Measurements from ENCODE around the gene RAB31. TPM values are rescaled to one million over a fixed set of nuclear protein-coding genes. Genes with fewer than 3 reads are reported as not detected.
"Not testable (repeated sequence)": the region's sequence is repeated elsewhere in the genome, so short reads cannot be mapped to it uniquely, and the experiment has no call there.

RAB31 gene
- total RNA-seq, 1 donor from 2014 or later, result 19.7 TPM

- H3K4me1 Mint-ChIP-seq (ENCODE audit: unreplicated experiment), result peaks cover 12% of the 10 kb centered on the region
- H3K9me3 Mint-ChIP-seq, result peaks cover 8% of the 10 kb centered on the region
- DNase-seq (ENCODE audit: extremely low spot score, unreplicated experiment), result no peak
- TF ChIP-seq CTCF (conservative IDR thresholded peaks at IDR 0.05), result no peak
- no peak overlapping the region for H3K27ac Mint-ChIP-seq
- H3K4me3 Mint-ChIP-seq, result no peak overlapping the region
- H3K36me3 Mint-ChIP-seq, result peaks cover 8% of the 10 kb centered on the region
- no peaks in the 10 kb centered on the region for H3K27me3 Mint-ChIP-seq
Observed at GRCh38 chr18:9766740-9767139, 58.6 kb downstream of the RAB31 start.

GRCh38 chr18:9768071-9768691 lies 60.1 kb downstream of the RAB31 start:
- H3K4me1 Mint-ChIP-seq (ENCODE audit: unreplicated experiment), result peaks cover 20% of the 10 kb centered on the region
- not testable (repeated sequence) for H3K27me3 Mint-ChIP-seq; H3K4me3 Mint-ChIP-seq; H3K27ac Mint-ChIP-seq; DNase-seq (ENCODE audit: extremely low spot score, unreplicated experiment); H3K36me3 Mint-ChIP-seq; H3K9me3 Mint-ChIP-seq

GRCh38 chr18:9770111-9770510 lies 62.0 kb downstream of the RAB31 start:
- not testable (repeated sequence) for H3K36me3 Mint-ChIP-seq; H3K27me3 Mint-ChIP-seq; H3K9me3 Mint-ChIP-seq; H3K4me3 Mint-ChIP-seq; H3K27ac Mint-ChIP-seq; DNase-seq (ENCODE audit: extremely low spot score, unreplicated experiment)
- H3K4me1 Mint-ChIP-seq (ENCODE audit: unreplicated experiment), result peaks cover 20% of the 10 kb centered on the region

- Mint-ChIP-seq H3K9me3 (peaks cover 4% of the 10 kb centered on the region), H3K36me3 (peaks cover 4% of the 10 kb centered on the region), H3K4me3 (no peak overlapping the region), H3K4me1 (ENCODE audit: unreplicated experiment) (peaks cover 13% of the 10 kb centered on the region), H3K27me3 (no peaks in the 10 kb centered on the region), H3K27ac (no peak overlapping the region)
- peak; percentile 86 for DNase-seq (ENCODE audit: extremely low spot score, unreplicated experiment)
- peak; percentile 98 for TF ChIP-seq CTCF (conservative IDR thresholded peaks at IDR 0.05)
Observed at GRCh38 chr18:9771261-9771976, 63.3 kb downstream of the RAB31 start.

GRCh38 chr18:9771977-9772660 lies 64.0 kb downstream of the RAB31 start:
- Mint-ChIP-seq H3K27ac (no peak overlapping the region), H3K9me3 (peaks cover 4% of the 10 kb centered on the region), H3K4me3 (no peak overlapping the region), H3K27me3 (no peaks in the 10 kb centered on the region), H3K36me3 (peaks cover 4% of the 10 kb centered on the region), H3K4me1 (ENCODE audit: unreplicated experiment) (peaks cover 13% of the 10 kb centered on the region)
- no peak for TF ChIP-seq CTCF (conservative IDR thresholded peaks at IDR 0.05)
- no peak for DNase-seq (ENCODE audit: extremely low spot score, unreplicated experiment)

GRCh38 chr18:9772847-9773677 lies 65.0 kb downstream of the RAB31 start:
- no peaks in the 10 kb centered on the region for H3K36me3 Mint-ChIP-seq
- H3K27ac Mint-ChIP-seq, result no peak overlapping the region
- no peaks in the 10 kb centered on the region for H3K9me3 Mint-ChIP-seq
- H3K27me3 Mint-ChIP-seq, result no peaks in the 10 kb centered on the region
- peaks cover 13% of the 10 kb centered on the region for H3K4me1 Mint-ChIP-seq (ENCODE audit: unreplicated experiment)
- no peak for DNase-seq (ENCODE audit: extremely low spot score, unreplicated experiment)
- TF ChIP-seq CTCF (conservative IDR thresholded peaks at IDR 0.05), result no peak
- no peak overlapping the region for H3K4me3 Mint-ChIP-seq

Measured in type B pancreatic cell (in vitro differentiated cells).